Caco-2 (cell line): ENCODE results near the gene PPP1R7. TPM values are rescaled to one million over a fixed set of nuclear protein-coding genes. Genes with fewer than 3 reads are reported as not detected.

ENCODE experiments used
- BruUV-seq: library from RNA; stranded (reverse); fragments of 400-500 nt; replicated peaks from 2 replicates; lab custom pipeline; 2021; lab: Mats Ljungman, UMichigan
- CTCF ChIA-PET: fragments of 300-600 bp; sonication (Branson Sonifier 250); formaldehyde crosslinking; loops from one replicate; lab custom pipeline; 2022; ENCODE audit warnings: antibody characterized with exemption; lab: Charles Lee
- POLR2A ChIA-PET: fragments of 300-600 bp; sonication (Branson Sonifier 250); formaldehyde crosslinking; loops from one replicate; lab custom pipeline; 2022; ENCODE audit warnings: antibody characterized with exemption; lab: Charles Lee
- DNase-seq, 2 experiments: peaks; one replicate each; pipeline versions ENCODE4 v3.0.0 to v3.0.0-alpha.2; 2020 to 2022
- H3K27me3 ChIP-seq: replicated peaks from 2 replicates; pipeline ENCODE4 v1.6.0; 2011; ENCODE audit warnings: low read length; ENCODE audit not compliant: control insufficient read depth, insufficient read depth
- H3K36me3 ChIP-seq: 2 replicates; pipeline ENCODE4 v1.5.1; 2011; ENCODE audit warnings: low read length; ENCODE audit not compliant: control insufficient read depth, insufficient read depth
- H3K4me1 ChIP-seq: fragments of 250-450 bp; sonication (Bioruptor Pico); 2 replicates; pipeline ENCODE4 v1.5.1; 2020; ENCODE audit warnings: mild to moderate bottlenecking
- H3K4me3 ChIP-seq: 2 replicates; pipeline ENCODE4 v1.5.1; 2011; ENCODE audit warnings: low read depth, mild to moderate bottlenecking, control low read depth, low read length
- H3K9me3 ChIP-seq: fragments of 250-450 bp; sonication (Bioruptor Pico); 2 replicates; pipeline ENCODE4 v1.5.1; 2020; ENCODE audit warnings: mild to moderate bottlenecking, moderate library complexity
- H3K27ac Mint-ChIP-seq: one replicate; pipeline ENCODE4 v1.8.0; 2022; ENCODE audit warnings: mixed read lengths; ENCODE audit not compliant: unreplicated experiment
- H3K27me3 Mint-ChIP-seq: one replicate; pipeline ENCODE4 v1.8.0; 2022; ENCODE audit warnings: mixed read lengths; ENCODE audit not compliant: insufficient read depth, unreplicated experiment
- H3K36me3 Mint-ChIP-seq: one replicate; pipeline ENCODE4 v1.8.0; 2022; ENCODE audit warnings: mild to moderate bottlenecking, mixed read lengths; ENCODE audit not compliant: insufficient read depth, unreplicated experiment
- H3K4me1 Mint-ChIP-seq: one replicate; pipeline ENCODE4 v1.8.0; 2022; ENCODE audit warnings: low read depth, mixed read lengths; ENCODE audit not compliant: unreplicated experiment
- H3K4me3 Mint-ChIP-seq: one replicate; pipeline ENCODE4 v1.8.0; 2022; ENCODE audit warnings: mild to moderate bottlenecking, moderate library complexity, mixed read lengths; ENCODE audit not compliant: unreplicated experiment
- H3K9me3 Mint-ChIP-seq: one replicate; pipeline ENCODE4 v1.8.0; 2022; ENCODE audit warnings: mixed read lengths; ENCODE audit not compliant: unreplicated experiment
- CTCF ChIP-seq, 2 experiments: fragments of 200-600 bp in 1 of 2; IDR thresholded peaks; 1 replicate in 1 of 2; 2 replicates in 1 of 2; pipeline versions ENCODE4 v1.5.1 to v1.8.0; 2011 to 2022; ENCODE audit warnings: antibody characterized with exemption in 1 of 2, control low read depth in 1 of 2, inconsistent platforms in 1 of 2, low read depth in 1 of 2, low read length in 1 of 2, mild to moderate bottlenecking in 1 of 2, moderate library complexity in 1 of 2; ENCODE audit not compliant: insufficient read depth in 1 of 2, severe bottlenecking in 1 of 2, unreplicated experiment in 1 of 2
- intact Hi-C: fragments of 100-400 bp; cut with micrococcal nuclease; formaldehyde crosslinking; loops from one replicate; pipeline ENCODE4 v1.10.0; 2022; ENCODE audit not compliant: unreplicated experiment
- total RNA-seq: library from RNA; stranded (reverse); gene quantifications from 2 replicates; pipeline ENCODE4 v1.2.3, GENCODE V29; 2022

Gene PPP1R7
- total RNA-seq, 1 experiment from 2014 or later: 32.5 TPM

- intact Hi-C loops: no loop called here
- H3K4me1 Mint-ChIP-seq: no peaks in the 10 kb centered on the region
- Histone ChIP-seq H3K4me1 (no peaks in the 10 kb centered on the region), H3K27me3 (no peaks in the 10 kb centered on the region), H3K4me3 (no peak overlapping the region), H3K36me3 (no peaks in the 10 kb centered on the region), H3K9me3 (no peaks in the 10 kb centered on the region)
- no peak for DNase-seq
- no TSS peak for BruUV-seq
- CTCF ChIA-PET: no interaction called here
- peaks cover 7% of the 10 kb centered on the region for H3K36me3 Mint-ChIP-seq
- no peak overlapping the region for H3K4me3 Mint-ChIP-seq
- H3K9me3 Mint-ChIP-seq: no peaks in the 10 kb centered on the region
- POLR2A ChIA-PET: no interaction called here
- no peaks in the 10 kb centered on the region for H3K27me3 Mint-ChIP-seq
- TF ChIP-seq CTCF (IDR thresholded peaks at IDR 0.05; ENCODE audit: insufficient read depth in 1 of 2, low read depth in 1 of 2, low read length in 1 of 2, severe bottlenecking in 1 of 2, unreplicated experiment in 1 of 2): no peak
- no peak overlapping the region for H3K27ac Mint-ChIP-seq
Measured at GRCh38 chr2:241115361-241115760, 34.9 kb upstream of the PPP1R7 start.

GRCh38 chr2:241116606-241117560, 33.4 kb upstream of the PPP1R7 start:
- H3K36me3 Mint-ChIP-seq: peaks cover 10% of the 10 kb centered on the region

More at GRCh38 chr2:241116606-241117560, 33.4 kb upstream of the PPP1R7 start:
- no TSS peak for BruUV-seq
- Mint-ChIP-seq H3K27me3 (no peaks in the 10 kb centered on the region), H3K9me3 (no peaks in the 10 kb centered on the region), H3K27ac (no peak overlapping the region), H3K4me3 (no peak overlapping the region), H3K4me1 (no peaks in the 10 kb centered on the region)
- no peak for DNase-seq
- Histone ChIP-seq H3K36me3 (no peaks in the 10 kb centered on the region), H3K4me1 (no peaks in the 10 kb centered on the region), H3K4me3 (no peak overlapping the region), H3K9me3 (no peaks in the 10 kb centered on the region), H3K27me3 (no peaks in the 10 kb centered on the region)
- intact Hi-C loops: no loop called here
- POLR2A ChIA-PET: no interaction called here
- CTCF ChIA-PET: no interaction called here
- TF ChIP-seq CTCF (IDR thresholded peaks at IDR 0.05; ENCODE audit: insufficient read depth in 1 of 2, low read depth in 1 of 2, low read length in 1 of 2, severe bottlenecking in 1 of 2, unreplicated experiment in 1 of 2): no peak
